HG03175 (cell line): ENCODE data around the gene NFYA.

Source experiments
- ATAC-seq: cut with Tn5 transposase; IDR thresholded peaks from one replicate; pipeline ENCODE4 v1.9.1; 2021; ENCODE audit warnings: mild to moderate bottlenecking, moderate library complexity; ENCODE audit not compliant: unreplicated experiment

The NFYA gene

GRCh38 chr6:41072836-41073202 lies at the start of gene NFYA:
NFYA (plus strand) TSS chr6:41072974; CDS start chr6:41079090, 6,116 bp downstream.
- ATAC-seq, result peak; percentile 69

GRCh38 chr6:41023114-41023513 lies 49.7 kb upstream of the NFYA start:
- ATAC-seq, result no peak

- ATAC-seq, result no peak
Measured at GRCh38 chr6:41025966-41026530, 46.7 kb upstream of the NFYA start.

GRCh38 chr6:41027241-41027640 lies 45.5 kb upstream of the NFYA start:
- ATAC-seq, result no peak

- ATAC-seq, result peak; percentile 89
Measured at GRCh38 chr6:41027799-41028560, 44.8 kb upstream of the NFYA start.

- ATAC-seq, result peak; percentile 25
Measured at GRCh38 chr6:41028561-41029412, 44.0 kb upstream of the NFYA start.

GRCh38 chr6:41032830-41033229 lies 39.9 kb upstream of the NFYA start:
- no peak for ATAC-seq

GRCh38 chr6:41033776-41034175 lies 39.0 kb upstream of the NFYA start:
- no peak for ATAC-seq

GRCh38 chr6:41036186-41036585 lies 36.6 kb upstream of the NFYA start:
- no peak for ATAC-seq

GRCh38 chr6:41036601-41037000 lies 36.2 kb upstream of the NFYA start:
- ATAC-seq, result no peak

GRCh38 chr6:41037107-41037900 lies 35.5 kb upstream of the NFYA start:
- ATAC-seq, result no peak

- ATAC-seq, result no peak
Measured at GRCh38 chr6:41038205-41038604, 34.6 kb upstream of the NFYA start.

GRCh38 chr6:41039060-41039998 lies 33.4 kb upstream of the NFYA start, which contains the start of gene UNC5CL:
UNC5CL (minus strand) TSS chr6:41039221; CDS start chr6:41035074, 4,147 bp downstream.
- peak; percentile 57 for ATAC-seq

GRCh38 chr6:41040101-41040939 lies 32.5 kb upstream of the NFYA start:
- ATAC-seq, result peak; percentile 54

- ATAC-seq, result peak; percentile 14
Measured at GRCh38 chr6:41040940-41041536, 31.7 kb upstream of the NFYA start.

GRCh38 chr6:41042226-41043055 lies 30.3 kb upstream of the NFYA start, which contains the start of gene TSPO2:
TSPO2 (plus strand) TSS chr6:41042467; CDS start chr6:41042986, 519 bp downstream.
- no peak for ATAC-seq

GRCh38 chr6:41043151-41043550 lies 29.6 kb upstream of the NFYA start:
- ATAC-seq, result no peak
